ENCODE results near the gene BOLA3. TPM values are rescaled to one million over a fixed set of nuclear protein-coding genes. Genes with fewer than 3 reads are reported as not detected.
"Not testable (repeated sequence)": the region's sequence is repeated elsewhere in the genome, so short reads cannot be mapped to it uniquely, and the experiment has no call there.

The BOLA3 gene
- total RNA-seq, 1 donor from 2014 or later, result 59.7 TPM

DNA sequence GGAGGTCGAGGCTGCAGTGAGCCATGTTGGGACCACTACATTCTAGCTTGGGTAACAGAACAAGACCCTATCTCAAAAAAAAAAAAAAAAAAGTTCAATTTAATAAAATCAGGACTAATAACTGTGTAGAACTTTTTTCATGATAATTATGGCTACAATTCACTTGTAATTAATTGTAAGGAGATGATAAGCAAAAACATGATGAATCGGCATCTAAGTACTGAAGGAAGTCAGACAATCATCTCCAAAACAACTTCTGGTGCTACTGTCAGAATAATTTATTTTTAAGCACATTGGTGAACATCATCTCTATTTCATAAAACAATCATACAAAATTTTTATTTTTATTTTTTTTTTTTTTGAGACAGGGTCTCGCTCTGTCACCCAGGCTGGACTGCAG lies 41.0 kb upstream of the BOLA3 start:
- intact Hi-C loops (cut with DNase I), result no loop called here

DNA sequence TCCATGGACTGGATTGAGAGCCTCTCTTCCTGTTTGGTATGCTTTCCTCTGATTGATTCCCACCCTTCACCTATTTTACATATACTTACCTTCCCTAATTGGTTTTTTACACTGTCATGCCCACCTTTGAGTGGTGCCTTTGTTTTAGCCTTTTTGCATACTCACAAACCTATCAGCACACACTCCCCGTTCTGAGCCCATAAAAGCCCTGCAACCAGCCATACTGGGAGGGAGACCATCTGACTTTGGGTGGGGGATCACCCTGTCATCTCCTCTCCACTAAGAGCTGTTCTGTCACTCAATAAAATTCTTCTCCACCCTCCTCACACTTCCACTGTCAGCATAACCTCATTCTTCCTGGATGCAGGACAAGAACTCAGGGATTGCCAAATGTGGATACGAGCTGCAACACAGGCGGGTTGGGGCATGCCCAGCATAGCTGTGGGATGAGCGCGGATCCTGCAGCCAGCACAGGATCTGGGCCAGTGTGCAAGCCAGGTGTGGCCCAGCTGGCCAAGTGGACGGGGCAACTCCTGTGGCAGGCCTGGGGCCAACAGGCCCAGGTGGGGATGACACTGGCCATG lies 40.4 kb upstream of the BOLA3 start:
- Histone ChIP-seq H3K36me3 (no peaks in the 10 kb centered on the region), H3K9me3 (no peaks in the 10 kb centered on the region), H3K27ac (no peak overlapping the region), H3K27me3 (no peaks in the 10 kb centered on the region), H3K4me1 (no peaks in the 10 kb centered on the region), H3K4me3 (no peak overlapping the region)
- intact Hi-C loops (cut with DNase I), result no loop called here
- TF ChIP-seq POLR2AphosphoS5 (IDR thresholded peaks at IDR 0.05; ENCODE audit: insufficient read depth in 1 of 2, low read depth in 1 of 2), result peak; percentile 40 to 78
- TF ChIP-seq CTCF (IDR thresholded peaks at IDR 0.05), result no peak
- no peak for DNase-seq (ENCODE audit: extremely low spot score in 2 of 2)

More for the DNA sequence above, 41.0 kb upstream of the BOLA3 start:
- Histone ChIP-seq H3K4me1 (no peaks in the 10 kb centered on the region), H3K27me3 (no peaks in the 10 kb centered on the region), H3K36me3 (no peaks in the 10 kb centered on the region), H3K4me3 (no peak overlapping the region), H3K9me3 (no peaks in the 10 kb centered on the region), H3K27ac (no peak overlapping the region)
- TF ChIP-seq POLR2AphosphoS5 (IDR thresholded peaks at IDR 0.05; ENCODE audit: insufficient read depth in 1 of 2, low read depth in 1 of 2) (no peak), CTCF (IDR thresholded peaks at IDR 0.05) (no peak), POLR2A (IDR thresholded peaks at IDR 0.05) (no peak)
- no peak for DNase-seq (ENCODE audit: extremely low spot score in 2 of 2)

DNA sequence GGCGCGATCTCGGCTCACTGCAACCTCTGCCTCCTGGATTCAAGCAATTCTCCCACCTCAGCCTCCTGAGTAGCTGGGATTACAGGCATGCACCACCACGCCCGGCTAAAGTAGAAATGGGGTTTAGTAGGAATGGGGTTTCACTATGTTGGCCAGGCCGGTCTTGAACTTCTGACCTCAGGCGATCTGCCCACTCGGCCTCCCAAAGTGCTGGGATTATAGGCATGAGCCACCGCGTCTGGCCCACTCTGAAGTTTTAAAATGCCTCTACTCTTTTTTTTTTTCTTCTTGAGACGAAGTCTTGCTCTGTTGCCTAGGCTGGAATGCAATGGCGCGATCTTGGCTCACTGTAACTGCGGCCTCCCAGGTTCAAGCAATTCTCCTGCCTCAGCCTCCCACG lies 39.0 kb upstream of the BOLA3 start:
- H3K27me3 ChIP-seq; H3K4me3 ChIP-seq; H3K4me1 ChIP-seq; H3K9me3 ChIP-seq; H3K27ac ChIP-seq; H3K36me3 ChIP-seq; intact Hi-C loops (cut with DNase I); DNase-seq (ENCODE audit: extremely low spot score in 2 of 2): not testable (repeated sequence)

DNA sequence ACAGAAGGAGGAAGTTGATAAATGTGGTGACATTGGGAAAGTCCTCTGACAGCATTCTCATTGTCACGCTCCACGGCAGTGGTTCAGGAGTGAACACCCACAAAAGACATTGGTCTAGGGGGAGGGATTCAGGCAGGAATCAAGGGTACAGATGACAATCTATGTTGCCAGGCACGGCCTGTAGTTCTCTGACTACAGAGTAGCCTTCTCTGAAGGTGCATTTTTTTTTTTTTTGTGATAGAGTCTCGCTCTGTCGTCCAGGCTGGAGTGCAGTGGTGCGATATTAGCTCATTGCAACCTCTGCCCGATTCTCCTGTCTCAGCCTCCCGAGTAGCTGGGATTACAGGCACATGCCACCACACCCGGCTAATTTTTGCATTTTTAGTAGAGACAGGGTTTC lies 38.3 kb upstream of the BOLA3 start:
- Histone ChIP-seq H3K36me3 (no peaks in the 10 kb centered on the region), H3K9me3 (no peaks in the 10 kb centered on the region), H3K4me3 (no peak overlapping the region), H3K27ac (no peak overlapping the region), H3K27me3 (no peaks in the 10 kb centered on the region), H3K4me1 (no peaks in the 10 kb centered on the region)
- no peak for DNase-seq (ENCODE audit: extremely low spot score in 2 of 2)
- no peak for TF ChIP-seq POLR2AphosphoS5 (IDR thresholded peaks at IDR 0.05; ENCODE audit: insufficient read depth in 1 of 2, low read depth in 1 of 2)
- TF ChIP-seq POLR2A (IDR thresholded peaks at IDR 0.05), result no peak
- no peak for TF ChIP-seq CTCF (IDR thresholded peaks at IDR 0.05)
- intact Hi-C loops (cut with DNase I), result no loop called here

DNA sequence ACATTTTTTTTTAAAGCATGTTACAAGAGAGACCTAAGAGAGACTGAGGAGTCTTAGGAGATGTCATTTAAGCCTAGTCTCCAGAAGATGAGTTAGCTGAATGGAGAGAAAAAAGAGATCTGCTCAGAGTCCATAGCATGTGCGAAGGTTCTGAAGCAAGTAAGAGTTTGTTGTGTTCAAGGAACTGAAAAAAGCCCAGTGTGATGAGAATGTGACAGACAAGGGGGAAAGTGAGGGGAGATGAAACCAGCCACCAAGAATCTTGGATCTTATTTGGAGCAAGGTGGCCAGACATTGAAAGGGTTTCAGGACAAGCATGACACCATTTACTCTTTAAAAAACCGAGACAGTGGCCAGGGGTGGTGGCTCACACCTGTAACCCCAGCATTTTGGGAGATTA lies 36.2 kb upstream of the BOLA3 start:
- intact Hi-C loops (cut with DNase I), result no loop called here
- no peaks in the 10 kb centered on the region for H3K27me3 ChIP-seq
- H3K4me3 ChIP-seq, result no peak overlapping the region
- no peak overlapping the region for H3K27ac ChIP-seq
- DNase-seq (ENCODE audit: extremely low spot score in 2 of 2), result no peak
- no peak for TF ChIP-seq POLR2AphosphoS5 (IDR thresholded peaks at IDR 0.05; ENCODE audit: insufficient read depth in 1 of 2, low read depth in 1 of 2)
- no peak for TF ChIP-seq CTCF (IDR thresholded peaks at IDR 0.05)
- no peak for TF ChIP-seq POLR2A (IDR thresholded peaks at IDR 0.05)
- H3K4me1 ChIP-seq, result peaks cover 6% of the 10 kb centered on the region
- H3K36me3 ChIP-seq, result no peaks in the 10 kb centered on the region
- no peaks in the 10 kb centered on the region for H3K9me3 ChIP-seq
